NCI-H526 (cell line): ENCODE results near the gene ICAM3.

Experiments
- DNase-seq, 2 experiments: peaks; one replicate each; lab custom pipeline; 2025; lab: John Stamatoyannopoulos, UW

ICAM3 gene

GRCh38 chr19:10291554-10292205 lies 47.7 kb downstream of the ICAM3 start:
- no peak for DNase-seq

GRCh38 chr19:10290876-10291553 lies 48.4 kb downstream of the ICAM3 start:
- DNase-seq: peak in 1 of 2 experiments; percentile 22

- DNase-seq: no peak
Observed at GRCh38 chr19:10290357-10290875, 49.0 kb downstream of the ICAM3 start.

- peak in 1 of 2 experiments; percentile 23 for DNase-seq
Observed at GRCh38 chr19:10289836-10290356, 49.5 kb downstream of the ICAM3 start, which contains the start of gene ICAM5. Gene ICAM5, plus strand, starts transcription at chr19:10289952. Its CDS starts 92 bp downstream, at chr19:10290044.

- peak in 1 of 2 experiments; percentile 75 for DNase-seq
Observed at GRCh38 chr19:10289167-10289835, 50.1 kb downstream of the ICAM3 start.

- peak in 1 of 2 experiments; percentile 56 for DNase-seq
Observed at GRCh38 chr19:10288662-10289166, 50.7 kb downstream of the ICAM3 start.

GRCh38 chr19:10286803-10287737 lies 52.4 kb downstream of the ICAM3 start, which contains the start of gene ICAM4:
Gene ICAM4, plus strand, starts transcription at chr19:10286955. Its CDS starts 58 bp downstream, at chr19:10287013.
- no peak for DNase-seq

- no peak for DNase-seq
Observed at GRCh38 chr19:10285393-10285792, 54.0 kb downstream of the ICAM3 start.

GRCh38 chr19:10284960-10285278 lies 54.5 kb downstream of the ICAM3 start:
- DNase-seq: no peak

GRCh38 chr19:10284065-10284959 lies 55.1 kb downstream of the ICAM3 start:
- DNase-seq: no peak
